NCI-H1436 treated with DMSO at 0.1 percent for 48 hours (cell line): Measurements from ENCODE around the gene SVIL.
"Not testable (repeated sequence)": the region's sequence is repeated elsewhere in the genome, so short reads cannot be mapped to it uniquely, and the experiment has no call there.

ENCODE experiments used
- DNase-seq: peaks from one replicate; lab custom pipeline; 2025; lab: John Stamatoyannopoulos, UW

Gene SVIL

GRCh38 chr10:29540016-29540415 lies 94.8 kb downstream of the SVIL start:
- DNase-seq: no peak

- DNase-seq: no peak
These were observed 95.4 kb downstream of the SVIL start for GRCh38 chr10:29539412-29539811.

- no peak for DNase-seq
These were observed 97.0 kb downstream of the SVIL start for GRCh38 chr10:29537799-29538198.

GRCh38 chr10:29536691-29537090 lies 98.1 kb downstream of the SVIL start:
- not testable (repeated sequence) for DNase-seq

- no peak for DNase-seq
These were observed 98.9 kb downstream of the SVIL start for GRCh38 chr10:29535778-29536453.

- DNase-seq: no peak
These were observed 99.6 kb downstream of the SVIL start for GRCh38 chr10:29535012-29535777.

GRCh38 chr10:29534590-29534989 lies 100.2 kb downstream of the SVIL start:
- DNase-seq: no peak

- DNase-seq: no peak
These were observed 101.0 kb downstream of the SVIL start for GRCh38 chr10:29533696-29534285.

- no peak for DNase-seq
These were observed 101.7 kb downstream of the SVIL start for GRCh38 chr10:29533046-29533445.

- DNase-seq: no peak
These were observed 102.4 kb downstream of the SVIL start for GRCh38 chr10:29532256-29532878.

GRCh38 chr10:29530112-29530976 lies 104.4 kb downstream of the SVIL start:
- no peak for DNase-seq

- DNase-seq: no peak
These were observed 105.6 kb downstream of the SVIL start for GRCh38 chr10:29529146-29529545.

- no peak for DNase-seq
These were observed 109.0 kb downstream of the SVIL start for GRCh38 chr10:29525762-29526161.

GRCh38 chr10:29524720-29525119 lies 110.1 kb downstream of the SVIL start:
- no peak for DNase-seq

GRCh38 chr10:29524294-29524693 lies 110.5 kb downstream of the SVIL start:
- no peak for DNase-seq

GRCh38 chr10:29522918-29523317 lies 111.9 kb downstream of the SVIL start:
- no peak for DNase-seq

- no peak for DNase-seq
These were observed 112.5 kb downstream of the SVIL start for GRCh38 chr10:29522061-29522855.

- no peak for DNase-seq
These were observed 115.1 kb downstream of the SVIL start for GRCh38 chr10:29519659-29520058.

GRCh38 chr10:29517352-29517923 lies 117.3 kb downstream of the SVIL start:
- no peak for DNase-seq

GRCh38 chr10:29516309-29516932 lies 118.3 kb downstream of the SVIL start:
- not testable (repeated sequence) for DNase-seq
